ENCODE results near the gene SPRED2. TPM values are rescaled to one million over a fixed set of nuclear protein-coding genes. Genes with fewer than 3 reads are reported as not detected.

Gene SPRED2
- total RNA-seq, 1 donor = 9.5 TPM

DNA sequence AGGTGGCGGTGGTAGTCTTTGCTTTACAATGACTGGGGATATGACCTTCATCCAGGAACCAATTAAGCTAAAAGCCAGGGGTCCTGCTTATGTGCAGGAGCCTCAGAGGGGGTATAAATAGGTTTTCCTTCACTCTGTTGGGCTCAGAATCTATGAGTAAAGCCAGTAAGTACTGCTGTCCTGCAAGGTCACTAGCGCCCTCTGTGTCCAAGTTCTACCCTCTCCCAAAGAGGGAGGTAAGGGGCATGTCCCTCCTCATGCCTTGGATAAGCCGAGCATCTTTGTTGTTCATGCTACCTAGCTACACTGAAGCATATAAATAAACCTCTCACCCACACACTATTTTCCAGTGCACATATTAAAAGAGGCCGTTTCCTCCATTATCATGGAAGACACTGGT is 79.4 kb downstream of the SPRED2 start:
- H3K4me3 ChIP-seq (ENCODE audit: low read depth, low read length) = no peak overlapping the region
- TF ChIP-seq, protein P1, sequence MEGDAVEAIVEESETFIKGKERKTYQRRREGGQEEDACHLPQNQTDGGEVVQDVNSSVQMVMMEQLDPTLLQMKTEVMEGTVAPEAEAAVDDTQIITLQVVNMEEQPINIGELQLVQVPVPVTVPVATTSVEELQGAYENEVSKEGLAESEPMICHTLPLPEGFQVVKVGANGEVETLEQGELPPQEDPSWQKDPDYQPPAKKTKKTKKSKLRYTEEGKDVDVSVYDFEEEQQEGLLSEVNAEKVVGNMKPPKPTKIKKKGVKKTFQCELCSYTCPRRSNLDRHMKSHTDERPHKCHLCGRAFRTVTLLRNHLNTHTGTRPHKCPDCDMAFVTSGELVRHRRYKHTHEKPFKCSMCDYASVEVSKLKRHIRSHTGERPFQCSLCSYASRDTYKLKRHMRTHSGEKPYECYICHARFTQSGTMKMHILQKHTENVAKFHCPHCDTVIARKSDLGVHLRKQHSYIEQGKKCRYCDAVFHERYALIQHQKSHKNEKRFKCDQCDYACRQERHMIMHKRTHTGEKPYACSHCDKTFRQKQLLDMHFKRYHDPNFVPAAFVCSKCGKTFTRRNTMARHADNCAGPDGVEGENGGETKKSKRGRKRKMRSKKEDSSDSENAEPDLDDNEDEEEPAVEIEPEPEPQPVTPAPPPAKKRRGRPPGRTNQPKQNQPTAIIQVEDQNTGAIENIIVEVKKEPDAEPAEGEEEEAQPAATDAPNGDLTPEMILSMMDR (IDR thresholded peaks at IDR 0.05; ENCODE audit: insufficient read depth, low read depth, low read length) = no peak
- no peak for DNase-seq (ENCODE audit: low read depth)

DNA sequence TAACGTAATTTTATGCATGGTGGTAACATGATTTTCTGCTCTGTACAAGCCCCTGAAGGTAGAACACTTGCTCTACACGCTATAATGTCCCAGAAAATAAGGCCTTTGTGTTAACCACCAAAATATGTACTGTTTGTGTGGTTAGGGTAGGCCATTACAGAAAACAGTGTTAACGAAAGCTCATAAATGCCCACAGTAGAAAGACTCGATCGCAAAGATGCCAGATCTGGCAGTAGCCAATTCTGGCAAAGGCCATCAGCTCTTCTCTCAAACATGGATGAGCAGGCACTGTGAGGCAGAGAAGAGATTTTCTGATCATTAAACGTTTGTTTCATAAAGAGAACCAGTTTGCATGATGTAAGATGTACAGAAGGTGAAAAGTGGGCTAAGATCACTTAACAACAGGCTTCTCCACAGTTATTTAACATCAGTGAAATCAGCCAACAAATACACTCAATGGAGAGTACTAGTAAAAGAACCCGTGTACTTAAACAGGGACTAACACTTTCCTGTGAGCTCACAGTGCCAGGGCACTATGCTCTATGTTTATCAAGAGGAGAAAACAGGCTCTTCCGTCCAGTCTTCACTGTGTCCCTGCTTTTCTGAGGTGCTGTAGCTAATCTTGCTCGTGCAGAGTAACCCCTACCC is 80.3 kb downstream of the SPRED2 start:
- no peak overlapping the region for H3K4me3 ChIP-seq (ENCODE audit: low read depth, low read length)
- no peak for DNase-seq (ENCODE audit: low read depth)
- TF ChIP-seq, protein P1 (IDR thresholded peaks at IDR 0.05; ENCODE audit: insufficient read depth, low read depth, low read length) = no peak

DNA sequence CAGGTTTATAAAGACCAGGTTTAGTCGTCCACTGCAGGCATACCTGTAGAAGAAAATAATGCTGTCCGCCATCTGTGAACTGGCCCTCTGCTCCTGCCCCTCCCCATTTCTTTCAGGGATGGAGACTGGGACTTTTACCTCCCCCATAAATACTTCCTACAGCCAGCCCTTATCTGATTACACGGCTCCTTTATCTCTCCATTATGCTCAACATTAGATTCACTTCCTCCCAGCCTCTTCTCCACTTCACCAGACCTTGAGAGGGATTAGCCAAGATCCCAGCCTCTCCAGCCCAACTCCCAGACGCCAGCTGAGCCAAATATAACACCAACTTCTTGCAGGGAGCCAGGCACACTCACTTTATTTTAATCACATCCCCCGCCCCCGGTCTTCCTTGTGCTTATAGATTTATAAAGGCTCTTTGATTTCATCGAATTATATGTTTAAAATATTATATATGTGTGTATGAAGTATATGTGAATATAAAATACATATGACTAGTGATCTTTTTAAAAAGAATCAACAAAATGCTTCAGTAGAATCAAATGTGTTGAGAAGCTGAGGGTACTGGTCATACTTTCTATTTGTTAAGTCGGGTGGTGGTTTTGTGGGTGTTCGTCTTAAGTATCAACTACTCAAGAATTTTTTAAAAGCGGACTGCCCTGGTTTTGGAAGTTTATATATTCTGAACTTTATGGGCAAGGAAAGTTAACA is 81.0 kb downstream of the SPRED2 start:
- TF ChIP-seq, protein P1 (IDR thresholded peaks at IDR 0.05; ENCODE audit: insufficient read depth, low read depth, low read length) = no peak
- H3K4me3 ChIP-seq (ENCODE audit: low read depth, low read length) = no peak overlapping the region
- DNase-seq (ENCODE audit: low read depth) = peak; percentile 78

DNA sequence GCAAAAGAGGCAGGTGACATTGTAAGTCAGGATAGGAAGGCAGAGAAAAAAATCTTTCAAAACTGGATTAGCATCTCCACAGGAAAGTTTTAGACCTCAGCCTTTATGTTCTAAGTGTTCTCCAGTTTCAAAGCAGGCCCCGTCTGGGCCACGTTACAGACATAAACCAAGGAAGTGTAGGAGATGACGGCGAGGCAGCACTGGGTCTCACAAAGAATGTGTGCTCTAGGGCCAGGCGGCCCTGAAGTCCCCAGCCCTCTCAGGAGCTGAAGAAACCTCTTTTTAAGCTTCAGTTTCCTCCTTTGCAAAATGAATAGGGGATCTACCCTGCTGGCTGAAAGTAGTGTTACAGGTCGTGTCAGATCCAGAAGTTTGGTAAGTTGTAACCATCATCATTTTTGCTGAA is 81.7 kb downstream of the SPRED2 start:
- no peak overlapping the region for H3K4me3 ChIP-seq (ENCODE audit: low read depth, low read length)
- DNase-seq (ENCODE audit: low read depth) = peak; percentile 43
- TF ChIP-seq, protein P1 (IDR thresholded peaks at IDR 0.05; ENCODE audit: insufficient read depth, low read depth, low read length) = peak; percentile 41

DNA sequence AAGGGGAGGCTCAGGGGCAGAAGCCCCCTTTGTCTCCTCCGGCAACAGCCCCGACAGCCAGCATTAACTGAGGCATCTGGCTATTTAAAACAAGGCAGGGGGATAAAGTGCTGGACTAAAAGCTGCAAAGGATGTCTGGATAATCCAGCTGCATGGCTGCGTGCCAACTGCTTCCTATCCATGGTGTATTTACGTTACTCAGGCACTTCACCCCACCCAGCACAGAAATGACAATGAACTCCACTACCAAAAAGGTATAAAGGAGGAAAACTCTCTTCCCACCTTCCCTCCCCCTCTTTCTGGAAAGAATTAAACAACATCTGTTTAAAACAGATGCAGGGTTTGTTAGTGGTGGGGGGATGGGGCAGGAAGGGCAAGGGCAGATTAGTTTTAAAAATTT is 82.5 kb downstream of the SPRED2 start:
- TF ChIP-seq, protein P1 (IDR thresholded peaks at IDR 0.05; ENCODE audit: insufficient read depth, low read depth, low read length) = no peak
- peak; percentile 92 for DNase-seq (ENCODE audit: low read depth)
- no peak overlapping the region for H3K4me3 ChIP-seq (ENCODE audit: low read depth, low read length)

DNA sequence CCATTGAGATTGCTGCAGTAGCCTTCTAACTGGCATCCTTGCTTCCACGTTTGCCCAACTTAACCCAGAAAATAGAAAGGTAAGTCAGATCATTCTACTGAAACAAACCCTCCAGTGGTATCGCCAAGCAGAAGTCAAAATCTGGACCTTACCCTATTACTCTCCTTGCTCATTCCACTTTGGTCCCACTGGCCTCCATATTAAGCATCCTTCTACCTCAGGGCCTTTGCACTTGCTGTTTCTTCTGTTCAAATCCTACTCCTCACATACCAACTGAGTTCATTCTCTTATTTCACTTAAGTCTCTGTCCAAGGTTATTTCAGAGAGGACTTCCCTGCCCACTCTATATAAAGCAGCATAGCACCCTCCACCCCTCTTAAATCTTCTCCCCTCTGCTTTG is 84.5 kb downstream of the SPRED2 start:
- no peak overlapping the region for H3K4me3 ChIP-seq (ENCODE audit: low read depth, low read length)
- DNase-seq (ENCODE audit: low read depth) = no peak
- TF ChIP-seq, protein P1 (IDR thresholded peaks at IDR 0.05; ENCODE audit: insufficient read depth, low read depth, low read length) = no peak

All from fibroblast of villous mesenchyme (primary cell).